ENCODE data around the gene MAGEL2.

GRCh38 chr15:23616536-23616935, 31.1 kb downstream of the MAGEL2 start:
- TF ChIP-seq CTCF (IDR thresholded peaks at IDR 0.05) (no peak), POLR2A (IDR thresholded peaks at IDR 0.05) (no peak)

Measured in breast epithelium (tissue), 3 donors.